CD4-positive, alpha-beta T cell treated with Interleukin-17A for 1 hour (primary cell): ENCODE measurements around the gene ANKRD50.

Experiments used
- DNase-seq: peaks from one replicate; pipeline ENCODE4 v3.0.0-alpha.2; 2020

The ANKRD50 gene

GRCh38 chr4:124631760-124632159 lies 80.8 kb downstream of the ANKRD50 start:
- no peak for DNase-seq

GRCh38 chr4:124629681-124630080 lies 82.9 kb downstream of the ANKRD50 start:
- no peak for DNase-seq
